ENCODE results near the gene ARFGAP3. TPM values are rescaled to one million over a fixed set of nuclear protein-coding genes. Genes with fewer than 3 reads are reported as not detected.

The ARFGAP3 gene
- total RNA-seq, 1 experiment from 2014 or later, result 15.0 TPM

DNA sequence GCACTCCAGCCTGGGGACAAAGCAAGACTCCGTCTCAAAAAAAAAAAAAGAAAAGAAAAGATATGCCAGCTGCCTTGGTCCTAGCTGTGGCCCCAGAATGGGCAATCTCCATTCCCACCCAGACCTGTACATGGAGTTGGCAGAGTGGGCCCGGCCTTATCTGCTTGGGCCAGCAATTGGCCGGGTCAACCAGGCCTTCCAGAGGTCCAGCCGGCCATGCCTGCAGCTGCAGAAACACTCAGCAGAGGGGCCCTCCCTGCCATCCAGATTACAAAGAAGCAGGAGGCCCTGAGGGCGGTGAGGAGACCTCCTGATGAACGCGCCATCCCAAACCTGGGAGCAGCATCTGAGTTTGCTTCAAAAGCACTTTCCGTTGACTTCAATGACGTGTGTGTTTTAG is 26.9 kb upstream of the ARFGAP3 start:
- Histone ChIP-seq H3K23ac (ENCODE audit: insufficient read length, low read depth, low read length) (no peak overlapping the region), H3K14ac (ENCODE audit: insufficient read depth, low read length) (no peak overlapping the region), H3K4me1 (ENCODE audit: insufficient read depth, low read length) (no peaks in the 10 kb centered on the region), H3K4me2 (ENCODE audit: insufficient read depth, insufficient read length, low read length) (no peak overlapping the region), H3K9me3 (ENCODE audit: control insufficient read depth, low read depth, low read length) (no peaks in the 10 kb centered on the region), H3K18ac (ENCODE audit: insufficient read length, low read depth, low read length) (no peak overlapping the region), H2BK12ac (ENCODE audit: insufficient read length, low read depth, low read length) (no peak overlapping the region), H3T11ph (ENCODE audit: low read length) (no peak overlapping the region), H2BK120ac (ENCODE audit: low read depth, low read length, poor library complexity, severe bottlenecking) (no peak overlapping the region), H3K79me2 (ENCODE audit: insufficient read depth, low read length) (no peaks in the 10 kb centered on the region), H4K8ac (replicated peaks; ENCODE audit: insufficient read length, low read depth, low read length) (no peak overlapping the region), H2AFZ (ENCODE audit: low read length) (no peak overlapping the region), H2AK5ac (ENCODE audit: insufficient read length, low read length) (no peak overlapping the region), H3K79me1 (ENCODE audit: insufficient read depth, low read depth, low read length, poor library complexity, severe bottlenecking) (no peaks in the 10 kb centered on the region), H3K9ac (ENCODE audit: extremely low read depth, insufficient read length, low read length) (no peak overlapping the region), H2BK15ac (ENCODE audit: low read depth, low read length) (no peak overlapping the region), H3K27me3 (ENCODE audit: insufficient read depth, low read length) (no peaks in the 10 kb centered on the region), H4K20me1 (ENCODE audit: control insufficient read depth, insufficient read depth, insufficient read length) (no peaks in the 10 kb centered on the region), H4K5ac (ENCODE audit: insufficient read length, low read depth, low read length) (no peak overlapping the region), H2BK5ac (ENCODE audit: insufficient read length, low read length) (no peak overlapping the region), H3K56ac (ENCODE audit: insufficient read length, low read depth, low read length) (no peak overlapping the region), H3K4ac (ENCODE audit: low read depth, low read length) (no peak overlapping the region), H3K23me2 (ENCODE audit: insufficient read length, low read depth, low read length, poor library complexity, severe bottlenecking) (no peaks in the 10 kb centered on the region), H4K91ac (ENCODE audit: insufficient read length, low read depth, low read length) (no peak overlapping the region), H2BK20ac (ENCODE audit: low read depth, low read length, poor library complexity, severe bottlenecking) (no peak overlapping the region), H3K27ac (ENCODE audit: insufficient read length, low read depth, low read length) (no peak overlapping the region)
- Mint-ChIP-seq H3K9me3 (no peaks in the 10 kb centered on the region), H3K27me3 (ENCODE audit: low read depth) (no peaks in the 10 kb centered on the region), H3K4me3 (no peak overlapping the region), H3K27ac (no peak overlapping the region), H3K4me1 (peaks cover 10 to 13% of the 10 kb centered on the region in 2 experiments), H3K36me3 (ENCODE audit: insufficient read depth in 1 of 3, low read depth in 3 of 3) (peaks cover 13 to 61% (median 47%) of the 10 kb centered on the region in 3 experiments; a peak in 6 of 7 replicates)
- DNase-seq, result no peak
- no CpG with 5 or more reads among the region's 9 CpGs for WGBS (ENCODE audit: extremely low coverage, insufficient read length, low lambda C conversion rate)
- TF ChIP-seq, protein P1, sequence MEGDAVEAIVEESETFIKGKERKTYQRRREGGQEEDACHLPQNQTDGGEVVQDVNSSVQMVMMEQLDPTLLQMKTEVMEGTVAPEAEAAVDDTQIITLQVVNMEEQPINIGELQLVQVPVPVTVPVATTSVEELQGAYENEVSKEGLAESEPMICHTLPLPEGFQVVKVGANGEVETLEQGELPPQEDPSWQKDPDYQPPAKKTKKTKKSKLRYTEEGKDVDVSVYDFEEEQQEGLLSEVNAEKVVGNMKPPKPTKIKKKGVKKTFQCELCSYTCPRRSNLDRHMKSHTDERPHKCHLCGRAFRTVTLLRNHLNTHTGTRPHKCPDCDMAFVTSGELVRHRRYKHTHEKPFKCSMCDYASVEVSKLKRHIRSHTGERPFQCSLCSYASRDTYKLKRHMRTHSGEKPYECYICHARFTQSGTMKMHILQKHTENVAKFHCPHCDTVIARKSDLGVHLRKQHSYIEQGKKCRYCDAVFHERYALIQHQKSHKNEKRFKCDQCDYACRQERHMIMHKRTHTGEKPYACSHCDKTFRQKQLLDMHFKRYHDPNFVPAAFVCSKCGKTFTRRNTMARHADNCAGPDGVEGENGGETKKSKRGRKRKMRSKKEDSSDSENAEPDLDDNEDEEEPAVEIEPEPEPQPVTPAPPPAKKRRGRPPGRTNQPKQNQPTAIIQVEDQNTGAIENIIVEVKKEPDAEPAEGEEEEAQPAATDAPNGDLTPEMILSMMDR (conservative IDR thresholded peaks at IDR 0.05), result no peak

All from H9 (cell line).